HG03064 (cell line): ENCODE results near the gene PRKCA.
"Not testable (repeated sequence)": the region's sequence is repeated elsewhere in the genome, so short reads cannot be mapped to it uniquely, and the experiment has no call there.

Experiments used
- ATAC-seq: cut with Tn5 transposase; IDR thresholded peaks from one replicate; pipeline ENCODE4 v1.9.1; 2021; ENCODE audit warnings: low read depth; ENCODE audit not compliant: unreplicated experiment

The PRKCA gene

DNA sequence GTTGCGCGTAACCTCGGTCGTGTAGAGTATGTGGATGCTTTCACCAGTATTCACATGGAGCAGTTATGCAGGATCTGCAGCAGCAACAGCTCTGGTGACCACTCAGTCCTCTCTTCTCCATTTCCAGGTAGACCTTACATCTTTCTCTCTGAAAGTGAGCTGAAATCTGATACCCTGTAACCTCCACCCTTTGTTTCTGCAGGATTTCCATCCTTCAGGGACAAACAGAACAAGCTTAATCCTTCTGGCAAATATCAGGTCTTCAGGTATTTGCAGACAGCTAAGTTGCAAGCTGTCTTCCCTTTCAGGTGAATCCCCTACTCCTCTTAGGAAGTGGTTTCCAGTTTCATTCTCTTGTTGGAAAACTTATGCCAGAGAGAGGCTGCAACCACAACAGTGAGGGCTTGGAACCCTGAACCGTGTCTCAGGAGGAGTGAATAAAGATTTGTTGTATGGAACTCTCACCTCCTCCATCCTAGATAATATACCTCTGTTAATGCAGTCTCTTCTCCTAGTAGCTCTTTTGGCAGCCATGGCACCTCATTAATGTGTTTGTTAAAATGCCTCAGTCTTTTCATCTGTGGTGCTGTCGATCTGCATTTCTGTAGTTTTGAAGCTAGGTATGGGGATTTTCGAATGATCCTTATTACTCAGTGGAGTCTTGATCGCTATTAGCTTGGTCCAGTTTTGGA is 172.5 kb downstream of the PRKCA start:
- no peak for ATAC-seq

DNA sequence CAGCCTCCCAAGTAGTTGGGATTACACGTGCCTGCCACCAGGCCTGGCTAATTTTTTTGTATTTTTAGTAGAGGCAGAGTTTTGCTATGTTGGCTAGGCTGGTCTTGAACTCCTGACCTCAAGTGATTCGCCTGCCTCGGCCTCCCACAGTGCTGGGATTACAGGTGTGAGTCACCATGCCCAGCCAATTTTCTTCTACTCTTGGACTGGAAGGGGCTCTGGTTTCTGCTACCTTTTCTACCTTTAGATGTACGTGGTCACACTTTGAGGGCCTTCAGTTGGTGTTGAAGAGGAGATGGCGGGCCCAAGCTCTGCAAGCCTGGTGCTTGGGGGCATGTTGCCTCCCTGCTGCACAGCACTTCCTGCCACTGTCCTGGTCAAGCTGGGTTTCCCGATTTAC is 173.6 kb downstream of the PRKCA start:
- no peak for ATAC-seq

- ATAC-seq = no peak
Measured at GRCh38 chr17:66477615-66478283, 175.3 kb downstream of the PRKCA start.

DNA sequence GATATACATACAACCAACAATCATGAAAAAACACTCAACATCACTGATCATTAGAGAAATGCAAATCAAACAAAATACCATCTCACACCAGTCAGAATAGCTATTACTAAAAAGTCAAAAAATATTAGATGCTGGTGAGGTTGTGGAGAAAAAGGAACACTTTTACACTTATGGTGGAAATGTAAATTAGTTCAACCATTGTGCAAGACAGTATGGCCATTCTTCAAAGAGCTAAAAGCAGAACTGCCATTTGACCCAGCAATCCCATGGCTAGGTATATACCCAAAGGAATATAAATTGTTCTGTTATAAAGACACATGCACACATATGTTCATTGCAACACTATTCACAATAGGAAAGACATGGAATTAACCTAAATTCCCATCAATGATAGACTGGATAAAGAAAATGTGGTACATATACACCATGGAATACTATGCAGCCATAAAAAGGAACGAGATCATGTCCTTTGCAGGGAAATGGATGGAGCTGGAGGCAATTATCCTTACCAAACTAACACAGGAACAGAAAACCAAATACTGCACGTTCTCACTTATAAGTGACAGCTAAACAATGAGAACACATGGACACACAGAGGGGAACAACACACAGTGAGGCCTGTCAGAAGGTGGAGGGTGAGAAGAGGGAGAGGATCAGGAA is 176.9 kb downstream of the PRKCA start:
- not testable (repeated sequence) for ATAC-seq

GRCh38 chr17:66480243-66480642 is 177.8 kb downstream of the PRKCA start:
- ATAC-seq = no peak

GRCh38 chr17:66480802-66481201 is 178.4 kb downstream of the PRKCA start:
- no peak for ATAC-seq

DNA sequence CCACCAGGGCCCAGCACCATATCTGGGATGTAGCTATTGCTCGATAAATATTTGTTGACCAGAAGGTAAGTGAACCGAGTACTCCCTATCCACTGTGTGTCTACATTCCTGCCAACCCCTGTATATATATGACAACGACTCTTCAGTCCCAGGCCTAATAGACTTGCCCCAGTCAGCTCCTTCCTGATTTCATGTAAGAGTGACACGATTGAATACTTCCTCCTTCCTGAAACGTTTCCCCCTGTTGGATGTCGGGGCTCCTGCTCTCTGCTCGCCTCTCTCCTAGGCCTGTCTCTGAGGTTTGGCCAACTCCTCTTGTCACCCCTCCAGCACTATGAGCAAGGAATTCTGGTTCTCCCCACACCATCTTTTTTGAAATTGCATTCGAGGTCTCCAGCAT is 178.9 kb downstream of the PRKCA start:
- ATAC-seq = no peak

GRCh38 chr17:66483906-66484305 is 181.5 kb downstream of the PRKCA start:
- no peak for ATAC-seq

DNA sequence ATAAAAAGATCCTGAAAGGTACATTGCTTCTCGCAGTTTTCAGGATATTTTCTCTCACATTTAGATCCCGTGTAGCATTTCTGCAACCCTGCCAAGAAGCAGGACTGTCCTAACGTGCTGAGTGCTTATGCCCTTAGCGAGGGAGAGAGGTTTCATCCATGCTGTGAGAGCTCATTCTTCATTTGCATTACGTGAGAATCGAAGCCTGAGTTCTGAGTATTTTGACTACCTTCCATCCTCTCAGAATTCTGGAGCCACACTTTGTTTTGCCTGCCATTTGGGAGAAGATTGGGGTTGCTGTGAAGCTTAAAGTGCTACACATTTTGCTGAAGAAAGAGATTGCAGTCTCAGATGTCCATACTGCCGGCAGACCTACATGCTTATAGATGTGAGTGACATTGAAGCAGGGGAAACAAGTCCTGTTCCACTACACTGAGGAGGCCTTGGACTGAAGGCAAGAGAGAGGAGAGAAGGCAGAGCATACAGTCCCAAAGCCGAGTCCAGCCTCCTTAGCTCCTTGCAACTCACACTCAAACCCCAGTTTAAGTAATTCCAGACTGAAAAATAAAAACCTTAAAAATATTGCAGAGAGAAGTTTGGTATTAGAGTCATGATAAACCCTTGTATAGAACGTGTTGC is 183.0 kb downstream of the PRKCA start:
- no peak for ATAC-seq

DNA sequence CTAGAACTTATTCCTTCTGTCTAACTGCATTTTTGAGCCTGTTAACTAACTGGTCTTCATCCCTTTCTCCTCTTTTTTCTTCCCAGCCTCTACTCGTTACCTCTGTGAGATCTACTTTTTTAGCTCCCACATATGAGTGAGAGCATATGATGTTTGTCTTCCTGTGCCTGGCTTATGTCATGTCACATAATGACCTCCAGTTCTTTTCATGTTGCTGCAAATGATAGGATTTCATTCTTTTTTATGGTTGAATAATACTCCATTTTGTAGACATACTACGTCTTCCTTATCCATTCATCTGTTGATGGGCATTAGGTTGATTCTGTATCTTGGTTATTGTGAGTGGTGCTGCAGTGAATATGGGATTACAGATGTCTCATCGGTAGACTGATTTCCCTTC is 184.7 kb downstream of the PRKCA start:
- no peak for ATAC-seq

DNA sequence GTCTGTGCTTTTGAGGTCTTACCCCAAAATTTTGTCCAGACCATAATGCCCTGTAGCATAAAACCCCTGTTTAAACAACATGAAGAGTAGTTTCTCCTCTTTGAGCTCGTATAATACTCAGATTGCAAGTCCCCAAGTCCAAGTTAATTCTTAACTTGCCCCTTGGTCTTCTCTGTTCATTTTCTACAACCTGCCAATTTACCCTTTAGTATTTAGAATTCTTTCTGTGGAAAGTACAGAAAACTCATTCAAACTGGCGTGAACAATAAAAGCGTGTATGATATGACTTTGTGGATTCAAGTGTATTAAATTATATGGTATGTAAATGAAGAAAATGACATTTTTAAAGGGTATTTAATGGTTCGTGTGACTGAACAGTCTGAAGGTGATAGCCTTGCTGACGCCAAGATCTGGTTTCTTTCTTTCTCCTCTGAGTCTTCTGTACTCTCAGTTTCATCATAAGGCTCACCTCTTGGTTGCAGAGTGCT is 185.6 kb downstream of the PRKCA start:
- no peak for ATAC-seq

GRCh38 chr17:66488864-66489263 is 186.5 kb downstream of the PRKCA start:
- ATAC-seq = no peak

GRCh38 chr17:66489576-66489975 is 187.2 kb downstream of the PRKCA start:
- not testable (repeated sequence) for ATAC-seq

- no peak for ATAC-seq
Measured at GRCh38 chr17:66491213-66491612, 188.8 kb downstream of the PRKCA start.

DNA sequence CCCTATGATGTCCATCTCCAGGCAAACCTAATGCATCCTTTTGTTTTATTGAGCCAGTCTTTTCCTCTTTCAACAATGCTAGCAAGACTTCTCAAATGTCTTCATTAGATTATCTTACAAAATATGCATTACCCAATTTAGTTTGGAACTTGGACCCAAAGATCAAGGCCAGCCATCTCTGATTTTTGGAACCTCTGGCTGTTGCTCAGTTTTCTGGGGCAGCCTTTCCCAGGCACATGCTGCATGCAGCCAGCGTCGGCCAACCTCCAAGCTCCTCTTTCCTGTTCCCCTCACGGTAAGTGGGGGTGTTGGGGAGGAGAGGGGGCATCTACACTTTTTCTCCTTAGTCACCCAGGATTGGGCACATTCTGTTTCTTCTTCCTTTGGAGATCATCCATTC is 189.3 kb downstream of the PRKCA start:
- no peak for ATAC-seq

DNA sequence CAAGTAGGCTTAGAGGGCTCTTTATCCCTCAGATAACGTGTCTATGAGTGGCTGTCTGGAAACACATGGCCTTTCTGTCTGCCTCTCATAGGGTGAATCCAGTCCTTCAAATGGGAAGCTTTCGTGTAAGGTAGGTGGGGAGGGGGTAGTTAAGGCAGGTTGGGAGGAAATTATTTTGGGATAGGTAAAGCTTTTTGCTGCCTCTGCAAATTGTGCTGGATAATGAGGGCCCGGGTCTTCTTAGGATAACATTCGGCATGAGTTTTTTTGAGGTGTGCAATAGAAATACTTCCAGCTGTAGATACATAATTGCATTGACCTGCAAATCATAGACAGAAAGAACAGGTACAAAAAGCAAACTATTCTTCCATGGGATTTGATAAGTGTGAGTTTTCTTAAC is 189.7 kb downstream of the PRKCA start:
- ATAC-seq = no peak

- ATAC-seq = no peak
Measured at GRCh38 chr17:66492561-66493005, 190.2 kb downstream of the PRKCA start.

DNA sequence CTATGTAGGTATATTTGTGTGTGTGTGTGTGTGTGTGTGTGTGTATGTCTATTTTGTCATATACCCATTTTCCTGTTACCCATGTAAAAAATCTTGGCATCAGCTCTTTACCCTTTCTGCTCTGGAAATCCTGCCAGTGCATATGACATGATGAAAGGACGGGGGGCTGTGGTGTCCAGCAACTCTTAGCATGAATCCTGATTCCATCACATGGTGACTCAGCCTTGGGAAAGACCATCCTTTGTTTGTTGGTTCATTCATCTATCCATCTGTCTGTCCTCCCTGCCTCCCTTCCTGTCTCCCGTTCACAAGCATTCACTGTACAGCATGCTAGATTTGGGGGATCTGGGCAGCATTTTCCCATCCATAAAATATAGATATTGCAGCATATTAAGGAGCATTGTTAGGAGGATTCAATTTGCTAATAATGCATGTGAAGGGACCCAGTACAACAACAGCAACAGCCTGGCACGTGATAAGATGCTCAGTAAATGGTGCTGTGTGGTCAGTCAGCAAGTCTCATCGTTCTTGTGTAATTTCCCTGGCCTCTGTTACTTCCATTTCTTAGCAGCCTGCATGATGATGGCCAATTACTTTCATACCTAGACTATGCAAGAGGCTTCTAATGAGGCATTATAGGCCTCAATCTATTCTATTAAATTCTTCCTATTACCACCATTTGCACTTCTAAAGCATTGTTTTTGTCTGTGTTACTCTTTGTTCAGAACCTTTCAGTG is 191.0 kb downstream of the PRKCA start:
- no peak for ATAC-seq

GRCh38 chr17:66494023-66494803 is 191.8 kb downstream of the PRKCA start:
- no peak for ATAC-seq

DNA sequence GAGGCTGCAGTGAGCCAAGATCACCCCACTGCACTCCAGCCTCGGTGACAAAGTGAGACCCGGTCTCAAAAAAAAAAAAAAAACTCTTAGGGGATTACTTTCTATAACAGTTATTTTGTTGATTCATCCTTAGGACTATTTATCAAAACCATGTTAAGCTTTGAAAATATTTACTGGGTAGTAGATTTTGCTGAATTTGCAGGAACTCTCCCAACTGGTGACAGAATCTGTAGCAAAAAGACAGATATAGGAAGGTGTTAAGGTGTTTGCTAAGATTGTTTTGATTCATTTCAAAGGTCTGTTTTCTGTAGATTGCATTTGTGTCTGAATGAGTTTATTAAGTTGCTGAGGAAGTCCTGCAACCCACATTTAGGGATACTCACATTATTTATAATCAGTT is 192.6 kb downstream of the PRKCA start:
- ATAC-seq = no peak
